ENCODE measurements around the gene IGFLR1. TPM values are rescaled to one million over a fixed set of nuclear protein-coding genes. Genes with fewer than 3 reads are reported as not detected.
A peak's percentile ranks its signal among the peaks of the same experiment; 100 is the strongest.

IGFLR1 gene
- total RNA-seq, 2 donors from 2014 or later, result 1.8 to 6.4 TPM

DNA sequence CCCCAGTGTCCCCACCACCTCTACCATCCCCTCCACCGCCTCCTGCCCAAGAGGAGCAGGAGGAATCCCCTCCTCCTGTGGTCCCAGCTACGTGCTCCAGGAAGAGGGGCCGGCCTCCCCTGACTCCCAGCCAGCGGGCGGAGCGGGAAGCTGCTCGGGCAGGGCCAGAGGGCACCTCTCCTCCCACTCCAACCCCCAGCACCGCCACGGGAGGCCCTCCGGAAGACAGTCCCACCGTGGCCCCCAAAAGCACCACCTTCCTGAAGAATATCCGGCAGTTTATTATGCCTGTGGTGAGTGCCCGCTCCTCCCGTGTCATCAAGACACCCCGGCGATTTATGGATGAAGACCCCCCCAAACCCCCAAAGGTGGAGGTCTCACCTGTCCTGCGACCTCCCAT lies 21.6 kb downstream of the IGFLR1 start:
- H3K36me3 ChIP-seq, result peaks cover 56% of the 10 kb centered on the region
- H3K27ac ChIP-seq, result no peak overlapping the region
- no peaks in the 10 kb centered on the region for H3K9me3 ChIP-seq
- TF ChIP-seq, protein P1, sequence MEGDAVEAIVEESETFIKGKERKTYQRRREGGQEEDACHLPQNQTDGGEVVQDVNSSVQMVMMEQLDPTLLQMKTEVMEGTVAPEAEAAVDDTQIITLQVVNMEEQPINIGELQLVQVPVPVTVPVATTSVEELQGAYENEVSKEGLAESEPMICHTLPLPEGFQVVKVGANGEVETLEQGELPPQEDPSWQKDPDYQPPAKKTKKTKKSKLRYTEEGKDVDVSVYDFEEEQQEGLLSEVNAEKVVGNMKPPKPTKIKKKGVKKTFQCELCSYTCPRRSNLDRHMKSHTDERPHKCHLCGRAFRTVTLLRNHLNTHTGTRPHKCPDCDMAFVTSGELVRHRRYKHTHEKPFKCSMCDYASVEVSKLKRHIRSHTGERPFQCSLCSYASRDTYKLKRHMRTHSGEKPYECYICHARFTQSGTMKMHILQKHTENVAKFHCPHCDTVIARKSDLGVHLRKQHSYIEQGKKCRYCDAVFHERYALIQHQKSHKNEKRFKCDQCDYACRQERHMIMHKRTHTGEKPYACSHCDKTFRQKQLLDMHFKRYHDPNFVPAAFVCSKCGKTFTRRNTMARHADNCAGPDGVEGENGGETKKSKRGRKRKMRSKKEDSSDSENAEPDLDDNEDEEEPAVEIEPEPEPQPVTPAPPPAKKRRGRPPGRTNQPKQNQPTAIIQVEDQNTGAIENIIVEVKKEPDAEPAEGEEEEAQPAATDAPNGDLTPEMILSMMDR (IDR thresholded peaks at IDR 0.05), result no peak
- H3K4me1 ChIP-seq, result peaks cover 0 to 26% of the 10 kb centered on the region in 2 donors
- no peak overlapping the region for H3K4me3 ChIP-seq
- no peak for DNase-seq (ENCODE audit: low spot score)
- H3K27me3 ChIP-seq, result no peaks in the 10 kb centered on the region

DNA sequence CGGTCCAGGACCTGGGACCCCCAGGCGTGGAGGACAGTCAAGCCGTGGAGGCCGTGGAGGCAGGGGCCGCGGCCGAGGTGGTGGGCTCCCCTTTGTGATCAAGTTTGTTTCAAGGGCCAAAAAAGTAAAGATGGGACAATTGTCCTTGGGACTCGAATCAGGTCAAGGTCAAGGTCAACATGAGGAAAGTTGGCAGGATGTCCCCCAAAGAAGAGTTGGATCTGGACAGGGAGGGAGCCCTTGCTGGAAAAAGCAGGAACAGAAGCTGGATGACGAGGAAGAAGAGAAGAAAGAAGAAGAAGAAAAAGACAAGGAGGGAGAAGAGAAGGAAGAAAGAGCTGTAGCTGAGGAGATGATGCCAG lies 22.1 kb downstream of the IGFLR1 start:
- peaks cover 0 to 30% of the 10 kb centered on the region in 2 donors for H3K4me1 ChIP-seq
- no peak overlapping the region for H3K4me3 ChIP-seq
- TF ChIP-seq, protein P1 (IDR thresholded peaks at IDR 0.05), result no peak
- H3K36me3 ChIP-seq, result peaks cover 51% of the 10 kb centered on the region
- DNase-seq (ENCODE audit: low spot score), result no peak
- no peaks in the 10 kb centered on the region for H3K9me3 ChIP-seq
- no peaks in the 10 kb centered on the region for H3K27me3 ChIP-seq
- H3K27ac ChIP-seq, result no peak overlapping the region

DNA sequence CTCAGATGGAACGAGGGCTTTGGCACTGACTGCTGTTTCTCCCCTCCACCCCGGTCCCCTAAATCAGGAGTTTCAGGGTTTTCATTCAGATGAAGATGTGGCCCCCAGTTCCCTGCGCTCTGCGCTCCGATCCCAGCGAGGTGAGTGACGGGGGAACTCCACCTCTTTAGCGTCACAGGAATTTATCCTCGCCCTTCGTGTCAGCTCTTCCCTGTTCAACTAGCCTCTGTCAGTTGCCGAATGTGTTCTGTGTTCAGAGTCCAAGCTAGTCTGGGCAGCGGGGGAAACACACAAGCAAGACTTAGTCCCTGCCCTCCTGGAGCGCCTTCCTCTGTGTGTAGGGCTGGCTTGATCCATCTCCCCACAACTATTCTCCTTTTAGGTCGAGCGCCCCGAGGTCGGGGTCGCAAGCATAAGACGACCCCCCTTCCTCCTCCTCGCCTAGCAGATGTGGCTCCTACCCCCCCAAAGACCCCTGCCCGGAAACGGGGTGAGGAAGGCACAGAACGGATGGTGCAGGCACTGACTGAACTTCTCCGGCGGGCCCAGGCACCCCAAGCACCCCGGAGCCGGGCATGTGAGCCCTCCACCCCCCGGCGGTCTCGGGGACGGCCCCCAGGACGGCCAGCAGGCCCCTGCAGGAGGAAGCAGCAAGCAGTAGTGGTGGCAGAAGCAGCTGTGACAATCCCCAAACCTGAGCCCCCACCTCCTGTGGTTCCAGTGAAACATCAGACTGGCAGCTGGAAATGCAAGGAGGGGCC lies 22.7 kb downstream of the IGFLR1 start:
- no peaks in the 10 kb centered on the region for H3K9me3 ChIP-seq
- peak overlapping the region in 1 of 2 donors; percentile 85 for H3K27ac ChIP-seq
- peaks cover 45% of the 10 kb centered on the region for H3K36me3 ChIP-seq
- H3K4me1 ChIP-seq, result peaks cover 0 to 30% of the 10 kb centered on the region in 2 donors
- H3K27me3 ChIP-seq, result no peaks in the 10 kb centered on the region
- TF ChIP-seq, protein P1 (IDR thresholded peaks at IDR 0.05), result no peak
- DNase-seq (ENCODE audit: low spot score), result no peak
- H3K4me3 ChIP-seq, result no peak overlapping the region

DNA sequence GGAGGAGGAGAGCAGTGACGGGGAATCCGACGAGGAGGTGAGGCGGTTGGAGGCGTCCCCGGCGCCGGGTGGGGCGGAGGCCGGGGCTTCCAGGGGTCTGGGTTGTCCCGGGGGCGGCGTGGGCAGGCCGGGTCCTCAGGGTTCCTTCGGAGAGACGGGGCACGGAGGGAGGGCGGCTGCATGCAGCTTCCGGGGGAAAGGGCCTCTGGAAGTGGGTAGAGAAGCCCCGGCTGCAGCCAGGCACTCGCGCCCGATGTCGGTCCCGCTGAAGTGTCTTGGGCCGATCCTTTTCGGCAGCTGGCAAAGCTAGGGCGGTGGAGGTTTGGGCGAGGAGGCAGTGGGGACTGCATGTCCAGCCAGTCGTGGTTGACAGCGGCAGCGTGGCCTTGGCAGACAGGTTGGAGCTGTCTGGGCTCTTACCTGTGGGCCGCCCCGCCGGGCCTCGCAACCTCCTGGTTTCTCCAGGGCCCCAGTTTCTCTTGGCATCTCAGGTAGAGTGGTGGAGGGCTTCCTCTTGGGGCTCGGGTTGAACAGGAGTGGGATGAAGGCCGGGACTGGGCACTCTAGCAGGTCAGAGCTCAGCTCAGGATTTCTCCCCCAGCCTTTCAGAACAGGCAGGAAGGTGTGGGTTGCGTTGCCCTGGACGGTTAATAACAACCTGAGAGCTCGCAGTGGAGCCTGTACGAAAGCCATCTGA lies 23.8 kb downstream of the IGFLR1 start:
- Histone ChIP-seq H3K36me3 (peaks cover 34% of the 10 kb centered on the region), H3K27ac (peak overlapping the region; percentile 85), H3K4me1 (peaks cover 0 to 30% of the 10 kb centered on the region in 2 donors), H3K9me3 (no peaks in the 10 kb centered on the region), H3K27me3 (no peaks in the 10 kb centered on the region), H3K4me3 (peak overlapping the region; percentile 73 to 88)
- DNase-seq (ENCODE audit: low spot score), result no peak
- TF ChIP-seq, protein P1 (IDR thresholded peaks at IDR 0.05), result no peak

- Histone ChIP-seq H3K27me3 (no peaks in the 10 kb centered on the region), H3K4me3 (peak within 1 kb of the TSS; percentile 73 to 88), H3K36me3 (peaks cover 27% of the 10 kb centered on the region), H3K4me1 (peaks cover 0 to 30% of the 10 kb centered on the region in 2 donors), H3K27ac (peak within 1 kb of the TSS; percentile 87 to 93), H3K9me3 (no peaks in the 10 kb centered on the region)
- TF ChIP-seq, protein P1 (IDR thresholded peaks at IDR 0.05), result no peak
- DNase-seq (ENCODE audit: low spot score), result no peak
Measured at GRCh38 chr19:35717665-35718344, 24.4 kb downstream of the IGFLR1 start, which contains the start of gene KMT2B. Gene KMT2B (plus strand): TSS chr19:35718003. CDS start chr19:35718019, 16 bp downstream.

Data from right atrium auricular region (tissue), 2 donors.